Erythroblast (primary cell): ENCODE data around the gene ABITRAM.

ENCODE experiments used
- GATA1 ChIP-seq: IDR thresholded peaks from 2 replicates; pipeline ENCODE4 v1.6.1; 2011; ENCODE audit warnings: low read depth, mild to moderate bottlenecking, control low read depth, low read length, moderate library complexity
- POLR2A ChIP-seq: IDR thresholded peaks from 2 replicates; pipeline ENCODE4 v1.6.1; 2011; ENCODE audit warnings: mild to moderate bottlenecking, low read length

GRCh38 chr9:108950168-108950567, 16.0 kb downstream of the ABITRAM start:
- TF ChIP-seq POLR2A (no peak), GATA1 (no peak)
